Colonic mucosa (tissue), 4 donors: ENCODE measurements around the gene PNMA1. TPM values are rescaled to one million over a fixed set of nuclear protein-coding genes. Genes with fewer than 3 reads are reported as not detected.
A peak's percentile ranks its signal among the peaks of the same experiment; 100 is the strongest.

Source experiments
- DNase-seq: peaks from one replicate; pipeline ENCODE4 v3.0.0-alpha.2; 2020
- H3K27ac ChIP-seq: fragments of 200-600 bp; one replicate; pipeline ENCODE4 v1.8.0; 2021
- H3K27me3 ChIP-seq: fragments of 200-600 bp; one replicate; pipeline ENCODE4 v1.8.0; 2021
- H3K36me3 ChIP-seq: fragments of 200-600 bp; one replicate; pipeline ENCODE4 v1.8.0; 2021
- H3K4me1 ChIP-seq: fragments of 200-600 bp; one replicate; pipeline ENCODE4 v1.8.0; 2021; ENCODE audit warnings: mild to moderate bottlenecking
- H3K4me3 ChIP-seq: fragments of 200-600 bp; one replicate; pipeline ENCODE4 v1.8.0; 2021
- H3K9ac ChIP-seq, 2 donors: one replicate each; pipeline ENCODE4 v1.7.0; 2013; ENCODE audit warnings: control low read depth in 2 of 2, low read depth in 2 of 2, low read length in 2 of 2
- H3K9me3 ChIP-seq: fragments of 200-600 bp; one replicate; pipeline ENCODE4 v1.8.0; 2021
- CTCF ChIP-seq: fragments of 200-600 bp; IDR thresholded peaks from one replicate; pipeline ENCODE4 v1.8.0; 2022; ENCODE audit warnings: antibody characterized with exemption, mild to moderate bottlenecking
- intact Hi-C: fragments of 100-400 bp; cut with DNase I; formaldehyde crosslinking; loops from one replicate; pipeline ENCODE4 v1.14.1; 2022
- total RNA-seq, 2 donors: library from RNA; stranded (reverse); fragmentation: NEBNext Ultra II Directional in 1 of 2; extraction: Animal tissue kit (Norgen Biotek cat#: 25700) in 1 of 2; gene quantifications; one replicate each; pipeline ENCODE4 v1.2.1, GENCODE V29; 2021
- donor health status: healthy.
- donor health status: DM: no; HTN: no; CAD: no.
- donor health status: DM: no; HTN: no; CAD: no.

Gene PNMA1
- total RNA-seq, 2 donors from 2014 or later: 13.4 to 28.3 TPM

GRCh38 chr14:73748858-73749357, 34.7 kb upstream of the PNMA1 start:
- H3K4me3 ChIP-seq: no peak overlapping the region
- peak overlapping the region; percentile 99 for H3K27ac ChIP-seq
- intact Hi-C loops: no loop called here
- H3K27me3 ChIP-seq: no peaks in the 10 kb centered on the region
- no peaks in the 10 kb centered on the region for H3K36me3 ChIP-seq
- DNase-seq: no peak
- TF ChIP-seq CTCF: no peak
- no peaks in the 10 kb centered on the region for H3K9me3 ChIP-seq
- H3K9ac ChIP-seq: peak overlapping the region in 1 of 2 donors; percentile 7
- peaks cover 84% of the 10 kb centered on the region for H3K4me1 ChIP-seq

GRCh38 chr14:73747379-73748211, 33.4 kb upstream of the PNMA1 start:
- Histone ChIP-seq H3K4me3 (no peak overlapping the region), H3K9ac (peak overlapping the region in 1 of 2 donors; percentile 97), H3K9me3 (no peaks in the 10 kb centered on the region), H3K27ac (peak overlapping the region; percentile 92), H3K36me3 (no peaks in the 10 kb centered on the region), H3K4me1 (peaks cover 86% of the 10 kb centered on the region), H3K27me3 (no peaks in the 10 kb centered on the region)
- intact Hi-C loops: no loop called here
- no peak for DNase-seq
- no peak for TF ChIP-seq CTCF

- Histone ChIP-seq H3K9ac (peak overlapping the region; percentile 61 to 97), H3K27ac (peak overlapping the region; percentile 92), H3K4me1 (peaks cover 86% of the 10 kb centered on the region), H3K27me3 (no peaks in the 10 kb centered on the region), H3K4me3 (no peak overlapping the region), H3K36me3 (no peaks in the 10 kb centered on the region), H3K9me3 (no peaks in the 10 kb centered on the region)
- DNase-seq: no peak
- TF ChIP-seq CTCF: no peak
- intact Hi-C loops: no loop called here
Observed at GRCh38 chr14:73746520-73747378, 32.6 kb upstream of the PNMA1 start.

GRCh38 chr14:73745571-73746519, 31.7 kb upstream of the PNMA1 start:
- no peak for TF ChIP-seq CTCF
- Histone ChIP-seq H3K4me3 (no peak overlapping the region), H3K36me3 (no peaks in the 10 kb centered on the region), H3K9ac (peak overlapping the region; percentile 61 to 97), H3K9me3 (no peaks in the 10 kb centered on the region), H3K27me3 (no peaks in the 10 kb centered on the region), H3K4me1 (peaks cover 78% of the 10 kb centered on the region), H3K27ac (peak overlapping the region; percentile 92)
- no peak for DNase-seq
- intact Hi-C loops: no loop called here
